Smooth muscle cell (in vitro differentiated cells): ENCODE data around the gene TMEM134. TPM values are rescaled to one million over a fixed set of nuclear protein-coding genes. Genes with fewer than 3 reads are reported as not detected.

Source experiments
- DNase-seq: peaks from one replicate; lab custom pipeline; 2025; ENCODE audit not compliant: unreplicated experiment; lab: John Stamatoyannopoulos, UW
- H2AFZ ChIP-seq: fragments of 200-600 bp; sonication (generic); 2 replicates; pipeline ENCODE4 v1.6.0; 2016; ENCODE audit warnings: antibody characterized with exemption, low read depth, mild to moderate bottlenecking
- H3F3A ChIP-seq: fragments of 200-600 bp; sonication (generic); 2 replicates; pipeline ENCODE4 v1.6.0; 2017; ENCODE audit warnings: antibody characterized with exemption, low read depth
- H3K27ac ChIP-seq: fragments of 200-600 bp; sonication (generic); 2 replicates; pipeline ENCODE4 v1.5.1; 2016; ENCODE audit warnings: low read depth, mild to moderate bottlenecking
- H3K27me3 ChIP-seq: fragments of 200-600 bp; sonication (generic); 2 replicates; pipeline ENCODE4 v1.6.1; 2016; ENCODE audit warnings: low read depth, mild to moderate bottlenecking
- H3K36me3 ChIP-seq: fragments of 200-600 bp; sonication (generic); 2 replicates; pipeline ENCODE4 v1.5.1; 2016; ENCODE audit warnings: low read depth
- H3K4me1 ChIP-seq: fragments of 200-600 bp; sonication (generic); 2 replicates; pipeline ENCODE4 v1.5.1; 2016; ENCODE audit warnings: low read depth
- H3K4me2 ChIP-seq: fragments of 200-600 bp; sonication (generic); 2 replicates; pipeline ENCODE4 v1.6.0; 2016; ENCODE audit warnings: mild to moderate bottlenecking
- H3K4me3 ChIP-seq: fragments of 200-600 bp; sonication (generic); 2 replicates; pipeline ENCODE4 v1.5.1; 2016; ENCODE audit warnings: mild to moderate bottlenecking
- H3K79me2 ChIP-seq: fragments of 200-600 bp; sonication (generic); 2 replicates; pipeline ENCODE4 v1.6.0; 2016; ENCODE audit warnings: low read depth, mild to moderate bottlenecking
- H3K9ac ChIP-seq: fragments of 200-600 bp; sonication (generic); 2 replicates; pipeline ENCODE4 v1.6.0; 2016; ENCODE audit warnings: low read depth
- H3K9me3 ChIP-seq: fragments of 200-600 bp; sonication (generic); replicated peaks from 2 replicates; pipeline ENCODE4 v1.5.1; 2016; ENCODE audit warnings: low read depth
- H4K20me1 ChIP-seq: fragments of 200-600 bp; sonication (generic); 2 replicates; pipeline ENCODE4 v1.6.0; 2016; ENCODE audit warnings: low read depth
- CTCF ChIP-seq: fragments of 200-600 bp; sonication (generic); IDR thresholded peaks from 2 replicates; pipeline ENCODE4 v1.5.1; 2017; ENCODE audit warnings: borderline replicate concordance, mild to moderate bottlenecking, antibody characterized with exemption; ENCODE audit not compliant: insufficient read depth, poor library complexity, severe bottlenecking
- WGBS: methylation state at CpG from one replicate; pipeline ENCODE4 v1.1.7; 2016; ENCODE audit warnings: low lambda C conversion rate; 5-methylcytosine and 5-hydroxymethylcytosine counted together
- polyA plus RNA-seq: library from polyadenylated mRNA; unstranded; fragments of >200 nt; fragmentation: Nextera tagmentation; extraction: Ambion mirVana; gene quantifications from 2 replicates; pipeline ENCODE4 v1.2.1, GENCODE V29; 2016
- total RNA-seq: library from RNA; depleted of rRNA; stranded (reverse); fragments of >200 nt; gene quantifications from 2 replicates; pipeline ENCODE4 v1.2.3, GENCODE V29; 2014

TMEM134 gene
- total and polyA plus RNA-seq, 2 experiments from 2014 or later, result 114 to 135 TPM

GRCh38 chr11:67423891-67424613 is 45.0 kb downstream of the TMEM134 start:
- WGBS, result 95% methylated on average over 33 of the region's 34 CpGs
- TF ChIP-seq CTCF, result no peak
- no peak for DNase-seq

GRCh38 chr11:67423466-67423865 is 45.6 kb downstream of the TMEM134 start:
- Histone ChIP-seq H3K9me3 (no peaks in the 10 kb centered on the region), H3K9ac (no peak overlapping the region), H3F3A (no peaks in the 10 kb centered on the region), H3K27me3 (no peaks in the 10 kb centered on the region), H3K79me2 (peaks cover 1% of the 10 kb centered on the region), H4K20me1 (no peaks in the 10 kb centered on the region), H3K36me3 (no peaks in the 10 kb centered on the region), H3K4me1 (peaks cover 5% of the 10 kb centered on the region), H2AFZ (no peak overlapping the region), H3K27ac (no peak overlapping the region), H3K4me3 (no peak overlapping the region), H3K4me2 (no peak overlapping the region)
- 97% methylated on average over 13 of the region's 13 CpGs for WGBS
- no peak for DNase-seq
- TF ChIP-seq CTCF, result no peak

More at GRCh38 chr11:67423891-67424613, 45.0 kb downstream of the TMEM134 start:
- Histone ChIP-seq H3K9me3 (no peaks in the 10 kb centered on the region), H4K20me1 (no peaks in the 10 kb centered on the region), H3K27me3 (no peaks in the 10 kb centered on the region), H2AFZ (no peak overlapping the region), H3K27ac (no peak overlapping the region), H3K36me3 (no peaks in the 10 kb centered on the region), H3K4me3 (no peak overlapping the region), H3F3A (no peaks in the 10 kb centered on the region), H3K4me1 (peaks cover 5% of the 10 kb centered on the region), H3K4me2 (no peak overlapping the region), H3K79me2 (peaks cover 7% of the 10 kb centered on the region), H3K9ac (no peak overlapping the region)

DNA sequence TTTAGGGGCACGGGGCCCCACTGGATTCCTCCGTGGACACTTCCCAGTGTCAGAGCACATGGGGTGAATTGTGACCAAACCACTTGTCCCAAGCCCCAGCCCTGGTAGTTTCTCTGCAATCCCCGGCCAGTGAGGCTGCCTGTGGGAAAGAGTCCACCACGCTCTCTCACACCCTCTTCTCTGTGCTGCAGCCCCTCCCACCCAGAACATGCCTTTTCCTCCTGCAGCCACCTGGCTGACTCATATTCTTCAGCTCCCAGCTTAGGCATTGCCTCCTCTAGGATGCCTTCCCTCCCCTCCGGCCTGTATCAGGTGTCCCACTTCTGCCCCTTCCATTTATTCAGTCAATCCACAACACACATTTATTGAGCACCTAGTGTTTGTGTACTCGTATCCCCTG is 46.2 kb downstream of the TMEM134 start:
- Histone ChIP-seq H2AFZ (no peak overlapping the region), H3K9me3 (no peaks in the 10 kb centered on the region)
- WGBS, result 69% methylated on average over 6 of the region's 6 CpGs

More for the DNA sequence above, 46.2 kb downstream of the TMEM134 start:
- Histone ChIP-seq H3K4me1 (peaks cover 5% of the 10 kb centered on the region), H3K4me2 (no peak overlapping the region), H3K9ac (no peak overlapping the region), H3K27ac (no peak overlapping the region), H3K36me3 (no peaks in the 10 kb centered on the region), H3F3A (no peaks in the 10 kb centered on the region), H4K20me1 (no peaks in the 10 kb centered on the region), H3K4me3 (no peak overlapping the region), H3K79me2 (no peaks in the 10 kb centered on the region), H3K27me3 (no peaks in the 10 kb centered on the region)
- no peak for DNase-seq
- TF ChIP-seq CTCF, result no peak
